ENCODE results near the gene EP400. TPM values are rescaled to one million over a fixed set of nuclear protein-coding genes. Genes with fewer than 3 reads are reported as not detected.

Gene EP400
- total and polyA plus RNA-seq, 2 of the 8 experiments (the other 6 are each of a cell fraction or from before 2014, with no cell fraction given): 13.1 to 69.7 TPM

DNA sequence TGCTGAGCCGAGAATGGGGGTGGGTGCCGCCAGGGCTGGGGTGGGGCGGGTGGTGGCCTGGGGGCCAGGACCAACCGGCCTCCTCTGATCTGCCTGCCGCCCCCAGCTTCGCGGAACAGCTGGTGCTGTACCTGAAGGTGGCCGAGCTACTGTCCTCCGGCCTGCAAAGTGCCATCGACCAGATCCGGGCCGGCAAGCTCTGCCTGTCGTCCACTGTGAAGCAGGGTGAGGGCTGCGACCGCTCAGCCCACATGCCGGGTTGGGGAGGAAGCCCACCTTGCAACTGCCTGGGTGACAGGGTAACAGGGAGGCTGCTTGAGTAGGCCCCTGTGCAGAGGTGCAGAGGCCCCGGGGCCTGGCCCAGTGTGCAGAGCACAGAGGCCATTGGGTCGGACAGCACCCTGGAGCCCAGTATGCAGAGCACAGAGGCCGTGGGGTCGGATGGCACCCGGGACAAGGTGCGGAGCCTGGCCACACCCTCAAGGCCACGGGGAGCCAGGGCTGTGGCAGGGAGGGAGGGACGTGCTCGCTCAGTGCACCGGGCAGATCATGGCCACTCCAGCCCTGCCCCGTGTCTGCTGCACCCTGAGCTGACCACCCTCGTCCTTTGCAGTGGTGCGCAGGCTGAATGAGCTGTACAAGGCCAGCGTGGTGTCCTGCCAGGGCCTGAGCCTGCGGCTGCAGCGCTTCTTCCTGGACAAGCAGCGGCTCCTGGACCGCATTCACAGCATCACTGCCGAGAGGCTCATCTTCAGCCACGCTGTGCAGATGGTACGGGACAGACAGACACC lies 30.2 kb upstream of the EP400 start:
- H3K79me1 ChIP-seq (ENCODE audit: low read depth, low read length): no peaks in the 10 kb centered on the region
- no peak overlapping the region for H3K4me3 ChIP-seq (ENCODE audit: extremely low read depth in 1 of 4, insufficient read depth in 2 of 4, low read depth in 3 of 4, low read length in 4 of 4)
- peaks cover 4% of the 10 kb centered on the region; the same call in 1 of the 2 replicates for H3K23me2 ChIP-seq (ENCODE audit: low read depth, low read length)
- H3K36me3 ChIP-seq (ENCODE audit: control insufficient read depth in 2 of 4, insufficient read depth in 4 of 4, low read length in 3 of 4): peaks cover 9 to 43% (median 26%) of the 10 kb centered on the region in 4 experiments
- no peak for TF ChIP-seq JUND (IDR thresholded peaks at IDR 0.05; ENCODE audit: low read length)
- 0 out of 2 replicates have a peak, but pooled peaks have one; percentile 26 for TF ChIP-seq POLR2AphosphoS5 (IDR thresholded peaks at IDR 0.05; ENCODE audit: low read depth, low read length)
- no peak overlapping the region for H4K5ac ChIP-seq (ENCODE audit: insufficient read length, low read depth, low read length)
- no peak overlapping the region for H3K18ac ChIP-seq (ENCODE audit: extremely low read depth, low read length)
- no peak overlapping the region; the same call in 1 of the 2 replicates for H2BK5ac ChIP-seq (ENCODE audit: low read depth, low read length)
- no peak for FAIRE-seq
- DNase-seq (ENCODE audit: low read depth in 1 of 2, low spot score in 2 of 2): no peak
- no peaks in the 10 kb centered on the region for H3K4me1 ChIP-seq (replicated peaks in 1 of 4; ENCODE audit: control insufficient read depth in 3 of 4, insufficient read depth in 4 of 4, low read length in 3 of 4)
- POLR2A ChIA-PET (ENCODE audit: partially characterized antibody): interaction anchor here (1.8 to 4.8 kb wide), 3 partner anchors 8 to 66 kb away, joined by 4 to 33 read pairs (median 27); partner anchors contain the start of gene PUS1
- no peak overlapping the region for H2BK15ac ChIP-seq (ENCODE audit: low read length)
- H2BK12ac ChIP-seq (ENCODE audit: low read depth, low read length): no peak overlapping the region
- H3K4me2 ChIP-seq (ENCODE audit: insufficient read depth in 1 of 2, low read depth in 2 of 2, low read length in 2 of 2): no peak overlapping the region
- no peak overlapping the region for H3K9ac ChIP-seq (replicated peaks in 1 of 4; ENCODE audit: extremely low read depth in 1 of 4, low read depth in 3 of 4, low read length in 3 of 4)
- CTCF ChIA-PET (ENCODE audit: partially characterized antibody): interaction anchor here (0.6 to 1.2 kb wide), 4 partner anchors 10 to 183 kb away, joined by 3 to 4 read pairs (median 4); no protein-coding TSS in a partner anchor
- H3K9me3 ChIP-seq (ENCODE audit: insufficient read depth in 2 of 2, low read depth in 1 of 2, low read length in 1 of 2): no peaks in the 10 kb centered on the region
- no peak overlapping the region for H4K91ac ChIP-seq (replicated peaks; ENCODE audit: insufficient read length, low read length)
- no peaks in the 10 kb centered on the region for H3K79me2 ChIP-seq (ENCODE audit: control insufficient read depth in 1 of 2, insufficient read depth in 2 of 2, low read length in 2 of 2)
- H2BK20ac ChIP-seq (ENCODE audit: low read length): no peak overlapping the region
- H4K8ac ChIP-seq (ENCODE audit: extremely low read depth, insufficient read depth, low read length): no peak overlapping the region; the same call in 1 of the 2 replicates
- no peak overlapping the region for H3K56ac ChIP-seq (replicated peaks; ENCODE audit: insufficient read length, low read depth, low read length)
- H3K27ac ChIP-seq (ENCODE audit: low read depth, low read length): no peak overlapping the region
- H2AK5ac ChIP-seq (ENCODE audit: low read depth, low read length): no peak overlapping the region
- H4K20me1 ChIP-seq (replicated peaks in 1 of 2; ENCODE audit: control insufficient read depth in 1 of 2, insufficient read depth in 2 of 2, low read length in 2 of 2): peaks cover 0 to 11% of the 10 kb centered on the region in 2 experiments
- no peak overlapping the region for H2BK120ac ChIP-seq (replicated peaks; ENCODE audit: low read depth, low read length)
- no peaks in the 10 kb centered on the region for H3K27me3 ChIP-seq (replicated peaks in 1 of 4; ENCODE audit: control insufficient read depth in 3 of 4, extremely low read depth in 1 of 4, insufficient read depth in 3 of 4, low read length in 3 of 4)
- 96% methylated on average over 21 of the region's 37 CpGs; no CpG with 5 or more reads in 1 of the 2 experiments for whole genome bisulfite sequencing, 2 experiments (ENCODE audit: extremely low coverage in 1 of 2, insufficient coverage in 1 of 2, insufficient read length in 1 of 2, insufficient replicate concordance in 2 of 2, low coverage in 1 of 2, low lambda C conversion rate in 2 of 2, missing lambda C conversion rate in 1 of 2)
- no peak overlapping the region for H3K14ac ChIP-seq (ENCODE audit: insufficient read length)
- no peak overlapping the region for H3K4ac ChIP-seq (replicated peaks; ENCODE audit: insufficient read length, low read depth, low read length)
- no peak overlapping the region for H3K23ac ChIP-seq (ENCODE audit: insufficient read length)
- no peak overlapping the region for H2AFZ ChIP-seq (ENCODE audit: low read length)

Data from H1 (cell line).